ENCODE results near the gene CRYBG1. TPM values are rescaled to one million over a fixed set of nuclear protein-coding genes. Genes with fewer than 3 reads are reported as not detected.

The CRYBG1 gene
- total and polyA plus RNA-seq, 2 donors (not counting 1 experiment from before 2014, with no cell fraction given), result 9.6 to 47.0 TPM

DNA sequence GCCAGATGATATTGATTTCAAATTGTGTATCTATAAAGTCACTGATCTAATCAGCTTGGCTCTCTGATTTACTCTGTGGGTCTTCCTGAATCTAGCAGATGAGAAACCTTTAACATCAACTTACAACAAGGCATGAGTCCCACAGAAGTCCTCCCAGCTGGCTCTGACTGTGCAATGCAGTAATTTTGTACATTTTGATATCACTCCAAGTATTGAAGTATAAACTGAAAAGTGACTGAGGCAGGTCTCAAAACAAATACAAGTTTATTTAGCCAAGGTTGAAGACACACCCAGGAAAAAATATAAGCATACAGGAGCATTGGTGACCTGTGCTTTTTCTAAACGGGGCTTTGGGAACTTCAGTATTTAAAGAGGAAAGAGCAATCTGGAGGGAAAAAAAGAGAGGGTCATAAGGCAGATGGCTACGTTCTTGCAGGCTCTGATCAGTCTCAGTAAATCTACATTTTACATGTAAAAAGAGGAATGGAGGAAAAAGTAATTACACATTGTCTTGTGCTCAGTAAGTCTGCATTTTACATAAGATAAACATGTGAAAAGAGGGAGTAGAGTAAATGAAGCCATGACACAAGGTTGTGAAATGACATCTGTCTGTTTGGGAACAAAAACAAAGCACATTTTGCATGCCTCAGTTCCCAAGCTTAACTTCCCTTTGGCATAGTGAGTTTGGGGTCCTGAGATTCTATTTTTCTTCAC, 59.5 kb downstream of the CRYBG1 start:
- POLR2A ChIA-PET, result interaction anchor here (0.6 kb wide), 1 partner anchor 146 kb away, joined by 7 read pairs; no protein-coding TSS in a partner anchor
- CTCF ChIA-PET, result interaction anchor here (0.6 kb wide), 1 partner anchor 302 kb away, joined by 4 read pairs; no protein-coding TSS in a partner anchor
- WGBS (ENCODE audit: insufficient coverage), result no CpG with 5 or more reads among the region's 2 CpGs

DNA sequence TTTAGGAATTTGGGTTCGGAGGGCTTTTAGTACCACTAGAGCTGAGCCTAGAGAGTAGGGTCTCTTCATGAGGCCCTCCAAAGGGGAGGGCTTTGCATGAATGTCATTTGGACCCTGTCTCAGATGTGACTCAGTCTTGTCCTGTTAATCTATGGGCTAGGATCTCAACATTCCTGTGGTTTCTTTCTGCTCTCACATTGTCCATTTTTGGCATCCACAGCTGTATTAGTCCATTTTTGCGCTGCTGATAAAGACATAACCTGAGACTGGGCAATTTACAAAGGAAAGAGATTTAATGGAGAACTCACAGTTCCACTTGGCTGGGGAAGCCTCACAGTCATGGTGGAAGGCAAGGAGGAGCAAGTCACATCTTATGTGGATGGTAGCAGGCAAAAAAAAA, 61.0 kb downstream of the CRYBG1 start:
- Histone ChIP-seq H3K36me3 (replicated peaks in 1 of 2; ENCODE audit: control extremely low read depth in 1 of 2, control insufficient read depth in 1 of 2, extremely low read depth in 1 of 2, insufficient read depth in 2 of 2, low read length in 1 of 2) (no peaks in the 10 kb centered on the region), H3K4me1 (ENCODE audit: control insufficient read depth in 2 of 2, insufficient read depth in 2 of 2, low read length in 2 of 2) (no peaks in the 10 kb centered on the region), H2AFZ (ENCODE audit: insufficient read depth, low read depth, low read length, poor library complexity, severe bottlenecking) (no peak overlapping the region), H3K4me2 (replicated peaks; ENCODE audit: low read depth, low read length, poor library complexity, severe bottlenecking) (no peak overlapping the region), H3K79me2 (ENCODE audit: control insufficient read depth, insufficient read depth, low read length) (no peaks in the 10 kb centered on the region), H3K9ac (ENCODE audit: low read length) (no peak overlapping the region), H3K27ac (ENCODE audit: low read length in 2 of 2) (no peak overlapping the region), H3K9me3 (ENCODE audit: control extremely low read depth in 1 of 3, control insufficient read depth in 2 of 3, insufficient read depth in 1 of 3, low read length in 2 of 3) (peaks cover 0 to 5% (median 0%) of the 10 kb centered on the region in 3 donors), H3K27me3 (replicated peaks in 1 of 4; ENCODE audit: control extremely low read depth in 1 of 4, control insufficient read depth in 3 of 4, insufficient read depth in 4 of 4, low read length in 3 of 4) (peaks cover 0 to 7% (median 2%) of the 10 kb centered on the region in 4 experiments), H4K20me1 (ENCODE audit: control insufficient read depth, insufficient read depth, low read length, poor library complexity, severe bottlenecking) (no peaks in the 10 kb centered on the region), H3K4me3 (ENCODE audit: control extremely low read depth in 1 of 5, extremely low read depth in 1 of 5, insufficient read depth in 1 of 5, low read depth in 2 of 5, low read length in 4 of 5) (no peak overlapping the region)
- no peaks in the 10 kb centered on the region for H3K4me1 Mint-ChIP-seq
- peaks cover 30% of the 10 kb centered on the region for H3K27me3 Mint-ChIP-seq
- ATAC-seq (ENCODE audit: low read depth), result no peak
- H3K9me3 Mint-ChIP-seq (ENCODE audit: insufficient read depth), result no peaks in the 10 kb centered on the region
- 100% methylated on average over 1 of the region's 2 CpGs for WGBS (ENCODE audit: insufficient coverage)
- intact Hi-C loops (cut with micrococcal nuclease), result no loop called here
- no peak overlapping the region for H3K4me3 Mint-ChIP-seq
- TF ChIP-seq, protein P1, sequence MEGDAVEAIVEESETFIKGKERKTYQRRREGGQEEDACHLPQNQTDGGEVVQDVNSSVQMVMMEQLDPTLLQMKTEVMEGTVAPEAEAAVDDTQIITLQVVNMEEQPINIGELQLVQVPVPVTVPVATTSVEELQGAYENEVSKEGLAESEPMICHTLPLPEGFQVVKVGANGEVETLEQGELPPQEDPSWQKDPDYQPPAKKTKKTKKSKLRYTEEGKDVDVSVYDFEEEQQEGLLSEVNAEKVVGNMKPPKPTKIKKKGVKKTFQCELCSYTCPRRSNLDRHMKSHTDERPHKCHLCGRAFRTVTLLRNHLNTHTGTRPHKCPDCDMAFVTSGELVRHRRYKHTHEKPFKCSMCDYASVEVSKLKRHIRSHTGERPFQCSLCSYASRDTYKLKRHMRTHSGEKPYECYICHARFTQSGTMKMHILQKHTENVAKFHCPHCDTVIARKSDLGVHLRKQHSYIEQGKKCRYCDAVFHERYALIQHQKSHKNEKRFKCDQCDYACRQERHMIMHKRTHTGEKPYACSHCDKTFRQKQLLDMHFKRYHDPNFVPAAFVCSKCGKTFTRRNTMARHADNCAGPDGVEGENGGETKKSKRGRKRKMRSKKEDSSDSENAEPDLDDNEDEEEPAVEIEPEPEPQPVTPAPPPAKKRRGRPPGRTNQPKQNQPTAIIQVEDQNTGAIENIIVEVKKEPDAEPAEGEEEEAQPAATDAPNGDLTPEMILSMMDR (IDR thresholded peaks at IDR 0.05), result no peak
- no peak for TF ChIP-seq EZH2 (IDR thresholded peaks at IDR 0.05; ENCODE audit: borderline replicate concordance, insufficient read depth, low read depth, low read length, poor library complexity, severe bottlenecking)
- DNase-seq, result no peak
- H3K27ac Mint-ChIP-seq, result no peak overlapping the region
- ChIA-PET CTCF (interaction anchor here (0.6 to 1.3 kb wide), 2 partner anchors 24 to 571 kb away, joined by 3 to 4 read pairs; no protein-coding TSS in a partner anchor), POLR2A (no interaction called here)

More for the DNA sequence above, 59.5 kb downstream of the CRYBG1 start:
- Mint-ChIP-seq H3K27ac (no peak overlapping the region), H3K27me3 (peaks cover 39% of the 10 kb centered on the region), H3K4me3 (no peak overlapping the region), H3K4me1 (no peaks in the 10 kb centered on the region), H3K9me3 (ENCODE audit: insufficient read depth) (no peaks in the 10 kb centered on the region)
- H3K9me3 ChIP-seq (ENCODE audit: control extremely low read depth in 1 of 3, control insufficient read depth in 2 of 3, insufficient read depth in 1 of 3, low read length in 2 of 3), result peaks cover 0 to 5% (median 0%) of the 10 kb centered on the region in 3 donors
- H4K20me1 ChIP-seq (ENCODE audit: control insufficient read depth, insufficient read depth, low read length, poor library complexity, severe bottlenecking), result no peaks in the 10 kb centered on the region
- H3K36me3 ChIP-seq (replicated peaks in 1 of 2; ENCODE audit: control extremely low read depth in 1 of 2, control insufficient read depth in 1 of 2, extremely low read depth in 1 of 2, insufficient read depth in 2 of 2, low read length in 1 of 2), result no peaks in the 10 kb centered on the region
- no peak overlapping the region for H2AFZ ChIP-seq (ENCODE audit: insufficient read depth, low read depth, low read length, poor library complexity, severe bottlenecking)
- TF ChIP-seq, protein P1 (IDR thresholded peaks at IDR 0.05), result no peak
- TF ChIP-seq EZH2 (IDR thresholded peaks at IDR 0.05; ENCODE audit: borderline replicate concordance, insufficient read depth, low read depth, low read length, poor library complexity, severe bottlenecking), result no peak
- intact Hi-C loops (cut with micrococcal nuclease), result no loop called here
- no peaks in the 10 kb centered on the region for H3K4me1 ChIP-seq (ENCODE audit: control insufficient read depth in 2 of 2, insufficient read depth in 2 of 2, low read length in 2 of 2)
- H3K27me3 ChIP-seq (replicated peaks in 1 of 4; ENCODE audit: control extremely low read depth in 1 of 4, control insufficient read depth in 3 of 4, insufficient read depth in 4 of 4, low read length in 3 of 4), result peaks cover 0 to 7% (median 2%) of the 10 kb centered on the region in 4 experiments
- no peak overlapping the region for H3K4me2 ChIP-seq (replicated peaks; ENCODE audit: low read depth, low read length, poor library complexity, severe bottlenecking)
- no peak overlapping the region for H3K4me3 ChIP-seq (ENCODE audit: control extremely low read depth in 1 of 5, extremely low read depth in 1 of 5, insufficient read depth in 1 of 5, low read depth in 2 of 5, low read length in 4 of 5)
- H3K79me2 ChIP-seq (ENCODE audit: control insufficient read depth, insufficient read depth, low read length), result no peaks in the 10 kb centered on the region
- ATAC-seq (ENCODE audit: low read depth) (no peak), DNase-seq (no peak)
- no peak overlapping the region for H3K27ac ChIP-seq (ENCODE audit: low read length in 2 of 2)
- no peak overlapping the region for H3K9ac ChIP-seq (ENCODE audit: low read length)

Measured in B cell (primary cell).